Endometrium (tissue), 2 donors: ENCODE results near the gene SND1.

Experiments
- FAIRE-seq: peaks from 2 replicates; lab custom pipeline; 2012; peaks lifted over from hg19 to GRCh38; lab: Jason Lieb, UNC
- donor health status: control.
- donor health status: control.

Gene SND1

GRCh38 chr7:128041203-128041602 lies 389.2 kb downstream of the SND1 start:
- FAIRE-seq = no peak

GRCh38 chr7:128042012-128042411 lies 390.0 kb downstream of the SND1 start:
- FAIRE-seq = no peak

GRCh38 chr7:128044064-128044463 lies 392.1 kb downstream of the SND1 start:
- no peak for FAIRE-seq

- FAIRE-seq = no peak
Observed at GRCh38 chr7:128045158-128045557, 393.2 kb downstream of the SND1 start.

- FAIRE-seq = no peak
Observed at GRCh38 chr7:128045766-128046165, 393.8 kb downstream of the SND1 start.

- no peak for FAIRE-seq
Observed at GRCh38 chr7:128052404-128052803, 400.4 kb downstream of the SND1 start.

GRCh38 chr7:128053023-128053422 lies 401.0 kb downstream of the SND1 start:
- FAIRE-seq = no peak

GRCh38 chr7:128053991-128054390 lies 402.0 kb downstream of the SND1 start:
- FAIRE-seq = no peak

GRCh38 chr7:128054511-128054910 lies 402.5 kb downstream of the SND1 start:
- no peak for FAIRE-seq

- no peak for FAIRE-seq
Observed at GRCh38 chr7:128055637-128056036, 403.6 kb downstream of the SND1 start.

GRCh38 chr7:128056901-128057300 lies 404.9 kb downstream of the SND1 start:
- FAIRE-seq = no peak

GRCh38 chr7:128057909-128058308 lies 405.9 kb downstream of the SND1 start:
- FAIRE-seq = no peak

- FAIRE-seq = no peak
Observed at GRCh38 chr7:128059143-128059988, 407.4 kb downstream of the SND1 start.

GRCh38 chr7:128060018-128060417 lies 408.0 kb downstream of the SND1 start:
- FAIRE-seq = no peak

- FAIRE-seq = no peak
Observed at GRCh38 chr7:128063088-128063487, 411.1 kb downstream of the SND1 start.

- FAIRE-seq = no peak
Observed at GRCh38 chr7:128065872-128066271, 413.9 kb downstream of the SND1 start.

- FAIRE-seq = no peak
Observed at GRCh38 chr7:128066395-128066794, 414.4 kb downstream of the SND1 start.

- no peak for FAIRE-seq
Observed at GRCh38 chr7:128066858-128067257, 414.9 kb downstream of the SND1 start.

GRCh38 chr7:128067983-128068382 lies 416.0 kb downstream of the SND1 start:
- no peak for FAIRE-seq

- FAIRE-seq = no peak
Observed at GRCh38 chr7:128068785-128069184, 416.8 kb downstream of the SND1 start.

- no peak for FAIRE-seq
Observed at GRCh38 chr7:128069373-128070364, 417.7 kb downstream of the SND1 start.

- no peak for FAIRE-seq
Observed at GRCh38 chr7:128071376-128071775, 419.4 kb downstream of the SND1 start.

- FAIRE-seq = no peak
Observed at GRCh38 chr7:128071801-128072200, 419.8 kb downstream of the SND1 start.
